HepG2 (cell line): Measurements from ENCODE around the gene CREM. TPM values are rescaled to one million over a fixed set of nuclear protein-coding genes. Genes with fewer than 3 reads are reported as not detected.

Experiments
- ATAC-seq: fragments of 200-7000 bp; cut with Tn5 transposase; 3 replicates; pipeline ENCODE4 v1.9.1; 2020; ENCODE audit warnings: mild to moderate bottlenecking, moderate library complexity
- BruUV-seq: library from RNA; stranded (reverse); fragments of 400-500 nt; replicated peaks from 2 replicates; lab custom pipeline; 2021; lab: Mats Ljungman, UMichigan
- CTCF ChIA-PET: fragments of 300-600 bp; formaldehyde crosslinking; extraction: SDS; loops from one replicate; lab custom pipeline; 2021; ENCODE audit warnings: low total read pairs, inconsistent platforms, low intra/inter-chr PET ratio; lab: Yijun Ruan, JAX
- POLR2A ChIA-PET: fragments of 350-600 bp; sonication (Branson Sonifier 250); formaldehyde crosslinking; loops from one replicate; lab custom pipeline; 2020; ENCODE audit warnings: antibody characterized with exemption, inconsistent platforms; lab: Yijun Ruan, JAX
- DNase-seq: peaks from one replicate; pipeline ENCODE4 v3.0.0-alpha.2; 2015; ENCODE audit warnings: low spot score
- FAIRE-seq: peaks from 3 replicates; lab custom pipeline; 2011; peaks lifted over from hg19 to GRCh38; lab: Jason Lieb, UNC
- H2AFZ ChIP-seq: one replicate; pipeline ENCODE4 v1.6.1; 2011; ENCODE audit warnings: low read length, inconsistent platforms
- H3K27ac ChIP-seq: fragments of 300-600 bp; 3 replicates; pipeline ENCODE4 v1.8.0; 2011; ENCODE audit warnings: mixed run types, mild to moderate bottlenecking, mixed read lengths, low read length, inconsistent platforms; ENCODE audit not compliant: insufficient read depth; ENCODE audit errors: extremely low read length
- H3K27me3 ChIP-seq, 2 experiments: fragments of 200-600 bp in 1 of 2; 2 replicates in 1 of 2; 3 replicates in 1 of 2; pipeline versions ENCODE4 v1.6.0 to v1.8.0; 2011; ENCODE audit warnings: low read length in 2 of 2, mild to moderate bottlenecking in 2 of 2, moderate library complexity in 2 of 2, inconsistent platforms in 1 of 2; ENCODE audit not compliant: insufficient read depth in 2 of 2, control insufficient read depth in 1 of 2
- H3K36me3 ChIP-seq, 2 experiments: fragments of 200-600 bp in 1 of 2; replicated peaks in 1 of 2; 2 replicates in 1 of 2; 3 replicates in 1 of 2; pipeline versions ENCODE4 v1.5.1 to v1.8.0; 2011; ENCODE audit warnings: low read length in 2 of 2, inconsistent platforms in 1 of 2; ENCODE audit not compliant: insufficient read depth in 2 of 2, control insufficient read depth in 1 of 2
- H3K4me1 ChIP-seq: 2 replicates; pipeline ENCODE4 v1.5.1; 2012; ENCODE audit warnings: low read length, inconsistent platforms; ENCODE audit not compliant: insufficient read depth
- H3K4me2 ChIP-seq: 2 replicates; pipeline ENCODE4 v1.6.0; 2011; ENCODE audit warnings: low read depth, low read length, inconsistent platforms
- H3K4me3 ChIP-seq, 3 experiments: fragments of 200-600 bp in 1 of 3; sonication (generic), shearing (Covaris generic) in 1 of 3; replicated peaks in 1 of 3; 2 replicates each; pipeline ENCODE4 v1.5.1; 2011 to 2016; ENCODE audit warnings: low read length in 3 of 3, inconsistent platforms in 2 of 3, low read depth in 2 of 3, mild to moderate bottlenecking in 2 of 3, control low read depth in 1 of 3, mixed read lengths in 1 of 3; ENCODE audit not compliant: insufficient read depth in 1 of 3
- H3K79me2 ChIP-seq: one replicate; pipeline ENCODE4 v1.6.1; 2011; ENCODE audit warnings: low read length, inconsistent platforms; ENCODE audit not compliant: insufficient read depth
- H3K9ac ChIP-seq: 2 replicates; pipeline ENCODE4 v1.6.0; 2011; ENCODE audit warnings: mild to moderate bottlenecking, low read depth, low read length, inconsistent platforms; ENCODE audit not compliant: insufficient read depth
- H3K9me3 ChIP-seq: 2 replicates; pipeline ENCODE4 v1.5.1; 2012; ENCODE audit warnings: mild to moderate bottlenecking, low read length
- H4K20me1 ChIP-seq: 2 replicates; pipeline ENCODE4 v1.6.0; 2011; ENCODE audit warnings: inconsistent platforms, mild to moderate bottlenecking, low read length, moderate library complexity; ENCODE audit not compliant: insufficient read depth
- ARID2 ChIP-seq: sonication (generic); formaldehyde crosslinking; IDR thresholded peaks from 2 replicates; pipeline ENCODE4 v1.8.1; 2022; ENCODE audit warnings: mild to moderate bottlenecking, missing genetic modification reagents, borderline replicate concordance
- BCL3 ChIP-seq: sonication (generic); formaldehyde crosslinking; IDR thresholded peaks from 2 replicates; pipeline ENCODE4 v1.5.1; 2020; ENCODE audit warnings: mild to moderate bottlenecking, missing genetic modification reagents, moderate library complexity
- CCDC6 ChIP-seq: sonication (generic); formaldehyde crosslinking; IDR thresholded peaks from 2 replicates; pipeline ENCODE4 v1.8.1; 2022; ENCODE audit warnings: mild to moderate bottlenecking, missing genetic modification reagents, moderate library complexity
- NR2C2 ChIP-seq: sonication (generic); formaldehyde crosslinking; IDR thresholded peaks from 2 replicates; pipeline ENCODE4 v1.4.0; 2020; ENCODE audit warnings: missing genetic modification reagents, mild to moderate bottlenecking, moderate library complexity, borderline replicate concordance
- PBX2 ChIP-seq: IDR thresholded peaks from 2 replicates; pipeline ENCODE4 v1.6.1; 2016; ENCODE audit warnings: control low read depth
- PLSCR1 ChIP-seq: sonication (generic); formaldehyde crosslinking; IDR thresholded peaks from 2 replicates; pipeline ENCODE4 v1.5.0; 2020; ENCODE audit warnings: missing genetic modification reagents, mild to moderate bottlenecking, borderline replicate concordance
- SPEN ChIP-seq: sonication (generic); formaldehyde crosslinking; IDR thresholded peaks from 2 replicates; pipeline ENCODE4 v1.5.1; 2020; ENCODE audit warnings: low read depth, mild to moderate bottlenecking, missing genetic modification reagents
- ZBTB3 ChIP-seq: sonication (generic); formaldehyde crosslinking; IDR thresholded peaks from 2 replicates; pipeline ENCODE4 v1.4.0; 2020; ENCODE audit warnings: low read depth, mild to moderate bottlenecking, moderate library complexity, missing genetic modification reagents, borderline replicate concordance
- ZNF598 ChIP-seq: sonication (generic); formaldehyde crosslinking; IDR thresholded peaks from 2 replicates; pipeline ENCODE4 v1.5.1; 2020; ENCODE audit warnings: mild to moderate bottlenecking, missing genetic modification reagents, borderline replicate concordance
- ZNF615 ChIP-seq: sonication (generic); formaldehyde crosslinking; IDR thresholded peaks from 2 replicates; pipeline ENCODE4 v1.5.0; 2020; ENCODE audit warnings: mild to moderate bottlenecking, missing genetic modification reagents, borderline replicate concordance
- ZNF790 ChIP-seq: sonication (generic); formaldehyde crosslinking; IDR thresholded peaks from 2 replicates; pipeline ENCODE4 v1.8.0; 2022; ENCODE audit warnings: missing genetic modification reagents, mild to moderate bottlenecking, borderline replicate concordance
- WGBS: methylation state at CpG from one replicate; pipeline ENCODE4 v1.1.6; 2017; ENCODE audit warnings: low lambda C conversion rate; 5-methylcytosine and 5-hydroxymethylcytosine counted together
- in situ Hi-C: cut with HindIII; loops from 2 replicates; pipeline ENCODE4 v1.10.0; 2017; ENCODE audit warnings: low pct_unique_long_range_greater_than_20kb; ENCODE audit not compliant: extremely low pct_ligation_motif_present
- intact Hi-C: fragments of 100-400 bp; cut with micrococcal nuclease; formaldehyde crosslinking; loops from one replicate; pipeline ENCODE4 v1.10.0; 2022; ENCODE audit not compliant: unreplicated experiment
- polyA plus RNA-seq, 8 experiments: library from polyadenylated mRNA; depleted of rRNA in 3 of 8; stranded (reverse) in 7 of 8; unstranded in 1 of 8; fragments of >200 nt; fragmentation: Illumina TruSeq in 4 of 8; extraction: Trizol in 4 of 8; gene quantifications; 2 replicates each; pipeline versions ENCODE4 v1.2.1 to v1.2.3, GENCODE V29; 2011 to 2016; ENCODE audit warnings: low read depth in 4 of 8, missing spikeins in 1 of 8, mixed read lengths in 1 of 8; ENCODE audit not compliant: insufficient read depth in 1 of 8
- total RNA-seq, 5 experiments: library from RNA; depleted of rRNA; stranded (reverse); fragments of >200 nt; fragmentation: Illumina TruSeq; extraction: Trizol; gene quantifications; 2 replicates each; pipeline ENCODE4 v1.2.3, GENCODE V29; 2016; ENCODE audit warnings: low read depth in 1 of 5

The CREM gene
- total and polyA plus RNA-seq, 2 of the 13 experiments (the other 11 are each of a cell fraction or from before 2014, with no cell fraction given) = 21.3 to 25.4 TPM

DNA sequence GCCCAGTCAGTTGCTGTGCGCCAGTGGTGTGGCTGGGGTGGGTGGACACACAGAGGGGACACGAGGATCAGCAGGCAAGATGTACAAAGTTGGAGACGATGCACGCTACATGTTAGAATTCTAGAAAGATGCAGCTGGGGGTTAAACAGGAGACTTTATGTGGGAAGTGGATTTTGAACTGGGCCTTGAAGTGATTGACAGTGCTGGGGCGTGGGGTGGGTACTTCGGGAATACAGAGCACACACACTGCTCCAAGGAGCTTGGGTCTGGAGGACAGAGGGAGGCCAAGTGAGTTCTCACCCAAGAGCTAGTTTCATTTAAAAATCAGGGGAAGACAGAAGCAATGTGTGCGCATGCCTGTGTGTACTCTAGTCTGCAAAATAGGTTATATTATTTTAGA lies 87.1 kb downstream of the CREM start:
- H3K36me3 ChIP-seq = no peaks in the 10 kb centered on the region
- H3K9me3 ChIP-seq = no peaks in the 10 kb centered on the region
- no peak overlapping the region for H3K4me3 ChIP-seq
- ChIA-PET POLR2A (no interaction called here), CTCF (no interaction called here)
- no peaks in the 10 kb centered on the region for H3K79me2 ChIP-seq
- no peak for TF ChIP-seq ZNF615
- no peak for TF ChIP-seq ZBTB3 (CRISPR knock-in tag)
- TF ChIP-seq PBX2 = peak; percentile 55
- TF ChIP-seq PLSCR1 (CRISPR knock-in tag) = no peak
- TF ChIP-seq ZNF598 (CRISPR knock-in tag) = no peak
- H3K4me1 ChIP-seq = peaks cover 52% of the 10 kb centered on the region
- ATAC-seq (no peak), FAIRE-seq (no peak), DNase-seq (no peak)
- no peak overlapping the region for H2AFZ ChIP-seq
- no peaks in the 10 kb centered on the region for H4K20me1 ChIP-seq
- no peak overlapping the region for H3K9ac ChIP-seq
- in situ Hi-C loops (no loop called here), intact Hi-C loops (no loop called here)
- H3K27ac ChIP-seq = no peak overlapping the region
- 74% methylated on average over 7 of the region's 7 CpGs for WGBS
- H3K4me2 ChIP-seq = no peak overlapping the region
- no peaks in the 10 kb centered on the region for H3K27me3 ChIP-seq
- no TSS peak for BruUV-seq

- 86% methylated on average over 18 of the region's 19 CpGs for WGBS
- BruUV-seq = no TSS peak
- H2AFZ ChIP-seq = no peak overlapping the region
- POLR2A ChIA-PET = no interaction called here
- no peaks in the 10 kb centered on the region for H3K79me2 ChIP-seq
- H4K20me1 ChIP-seq = no peaks in the 10 kb centered on the region
- H3K4me3 ChIP-seq = no peak overlapping the region
- H3K36me3 ChIP-seq = no peaks in the 10 kb centered on the region
- DNase-seq = no peak
- no peak overlapping the region for H3K27ac ChIP-seq
- intact Hi-C loops = no loop called here
- H3K4me1 ChIP-seq = peaks cover 59% of the 10 kb centered on the region
- ATAC-seq = no peak
- no peak overlapping the region for H3K9ac ChIP-seq
- no peak for TF ChIP-seq SPEN (CRISPR knock-in tag)
- TF ChIP-seq NR2C2 (CRISPR knock-in tag) = no peak
- TF ChIP-seq ARID2 (CRISPR knock-in tag) = no peak
- TF ChIP-seq CCDC6 (CRISPR knock-in tag) = no peak
- TF ChIP-seq ZNF790 (CRISPR knock-in tag) = no peak
- TF ChIP-seq BCL3 (CRISPR knock-in tag) = no peak
- no peaks in the 10 kb centered on the region for H3K27me3 ChIP-seq
- no peaks in the 10 kb centered on the region for H3K9me3 ChIP-seq
- no peak overlapping the region for H3K4me2 ChIP-seq
- in situ Hi-C loops = loop anchor here (5.0 kb wide), 1 partner anchor 92 kb away; no protein-coding TSS in a partner anchor
- CTCF ChIA-PET = no interaction called here
- FAIRE-seq = no peak
Observed at GRCh38 chr10:35214607-35215020, 88.0 kb downstream of the CREM start.
